Kidney (tissue), 14 donors: ENCODE data around the gene PTGFRN. TPM values are rescaled to one million over a fixed set of nuclear protein-coding genes. Genes with fewer than 3 reads are reported as not detected.
A peak's percentile ranks its signal among the peaks of the same experiment; 100 is the strongest.

ENCODE experiments used
- DNase-seq, 5 donors: peaks; one replicate each; pipeline ENCODE4 v3.0.0-alpha.2; 2013 to 2020
- FAIRE-seq: peaks from 2 replicates; lab custom pipeline; 2012; peaks lifted over from hg19 to GRCh38; lab: Jason Lieb, UNC
- H3K27ac ChIP-seq, 2 donors: one replicate each; pipeline ENCODE4 v1.7.0; 2013; ENCODE audit warnings: low read depth in 2 of 2, low read length in 2 of 2, inconsistent platforms in 1 of 2
- H3K27me3 ChIP-seq: one replicate; pipeline ENCODE4 v1.7.1; 2013; ENCODE audit warnings: low read length, inconsistent platforms; ENCODE audit not compliant: control insufficient read depth, insufficient read depth
- H3K36me3 ChIP-seq, 3 donors: one replicate each; pipeline versions ENCODE4 v1.7.0 to v1.7.1; 2013; ENCODE audit warnings: low read length in 3 of 3, control low read depth in 1 of 3, inconsistent platforms in 1 of 3; ENCODE audit not compliant: insufficient read depth in 3 of 3, control insufficient read depth in 2 of 3
- H3K4me1 ChIP-seq, 3 donors: one replicate each; pipeline versions ENCODE4 v1.7.0 to v1.7.1; 2013; ENCODE audit warnings: low read length in 3 of 3, inconsistent platforms in 1 of 3, low read depth in 1 of 3; ENCODE audit not compliant: control insufficient read depth in 2 of 3, insufficient read depth in 2 of 3
- H3K4me3 ChIP-seq, 3 donors: one replicate each; pipeline versions ENCODE4 v1.7.0 to v1.8.1; 2013; ENCODE audit warnings: low read length in 3 of 3, control low read depth in 1 of 3, inconsistent platforms in 1 of 3
- H3K9ac ChIP-seq, 3 donors: one replicate each; pipeline versions ENCODE4 v1.7.0 to v1.7.1; 2013; ENCODE audit warnings: low read length in 3 of 3, control low read depth in 1 of 3, inconsistent platforms in 1 of 3
- H3K9me3 ChIP-seq, 3 donors: one replicate each; pipeline versions ENCODE4 v1.7.0 to v1.7.1; 2013; ENCODE audit warnings: low read length in 3 of 3, control low read depth in 1 of 3, inconsistent platforms in 1 of 3; ENCODE audit not compliant: control insufficient read depth in 2 of 3, insufficient read depth in 1 of 3
- CTCF ChIP-seq: IDR thresholded peaks from 3 replicates; pipeline ENCODE4 v1.5.1; 2012; ENCODE audit warnings: mild to moderate bottlenecking, moderate library complexity, borderline replicate concordance; ENCODE audit not compliant: insufficient read depth; ENCODE audit errors: extremely low read depth
- intact Hi-C: fragments of 100-400 bp; cut with DNase I; formaldehyde crosslinking; loops from one replicate; pipeline ENCODE4 v1.11.1; 2022
- polyA plus RNA-seq: library from polyadenylated mRNA; stranded (reverse); fragments of 350-450 nt; fragmentation: Illumina TruSeq; extraction: RNeasy Lipid Tissue Mini Kit (QIAGEN cat#74804); gene quantifications from one replicate; pipeline ENCODE4 v1.2.3, GENCODE V29; 2014; ENCODE audit warnings: low read depth, low replicate concordance; ENCODE audit not compliant: insufficient read depth
- total RNA-seq: library from RNA; stranded (reverse); fragmentation: NEBNext Ultra II Directional; extraction: Animal tissue kit (Norgen Biotek cat#: 25700); gene quantifications from one replicate; pipeline ENCODE4 v1.2.1, GENCODE V29; 2021
- donor health status: control.
- donor health status: control.
- donor health status: control.
- donor health status: control.
- donor health status: control.
- donor health status: DM: yes; HTN: yes; CAD: no.
- donor health status: Normal renal cell carcinoma (clear cell type).

PTGFRN gene
- total and polyA plus RNA-seq, 2 donors from 2014 or later: 16.4 to 44.8 TPM

- no peaks in the 10 kb centered on the region for H3K36me3 ChIP-seq
- FAIRE-seq: no peak
- DNase-seq: peak in 1 of 5 donors; percentile 1
- no peak overlapping the region for H3K9ac ChIP-seq
- H3K4me1 ChIP-seq: no peaks in the 10 kb centered on the region
- no peak overlapping the region for H3K27ac ChIP-seq
- intact Hi-C loops: no loop called here
- no peaks in the 10 kb centered on the region for H3K9me3 ChIP-seq
- H3K27me3 ChIP-seq: no peaks in the 10 kb centered on the region
- no peak for TF ChIP-seq CTCF
- H3K4me3 ChIP-seq: no peak overlapping the region
These were observed 36.3 kb downstream of the PTGFRN start for GRCh38 chr1:116945996-116946395.

GRCh38 chr1:116947092-116947860 lies 37.6 kb downstream of the PTGFRN start:
- H3K27ac ChIP-seq: no peak overlapping the region
- no peaks in the 10 kb centered on the region for H3K4me1 ChIP-seq
- no peak overlapping the region for H3K9ac ChIP-seq
- no peaks in the 10 kb centered on the region for H3K36me3 ChIP-seq
- DNase-seq: peak in 1 of 5 donors; percentile 5
- H3K9me3 ChIP-seq: no peaks in the 10 kb centered on the region
- no peak for FAIRE-seq
- H3K4me3 ChIP-seq: no peak overlapping the region
- H3K27me3 ChIP-seq: no peaks in the 10 kb centered on the region
- intact Hi-C loops: no loop called here
- TF ChIP-seq CTCF: no peak

- TF ChIP-seq CTCF: no peak
- Histone ChIP-seq H3K4me1 (no peaks in the 10 kb centered on the region), H3K27me3 (no peaks in the 10 kb centered on the region), H3K9ac (no peak overlapping the region), H3K27ac (no peak overlapping the region), H3K9me3 (no peaks in the 10 kb centered on the region), H3K36me3 (no peaks in the 10 kb centered on the region), H3K4me3 (no peak overlapping the region)
- FAIRE-seq (no peak), DNase-seq (peak in 1 of 5 donors; percentile 6)
- intact Hi-C loops: no loop called here
These were observed 38.3 kb downstream of the PTGFRN start for GRCh38 chr1:116948046-116948445.

- no peaks in the 10 kb centered on the region for H3K36me3 ChIP-seq
- H3K27ac ChIP-seq: no peak overlapping the region
- FAIRE-seq: no peak
- no peaks in the 10 kb centered on the region for H3K4me1 ChIP-seq
- no peaks in the 10 kb centered on the region for H3K27me3 ChIP-seq
- no peak for TF ChIP-seq CTCF
- H3K9ac ChIP-seq: no peak overlapping the region
- no peak overlapping the region for H3K4me3 ChIP-seq
- intact Hi-C loops: no loop called here
- no peak for DNase-seq
- no peaks in the 10 kb centered on the region for H3K9me3 ChIP-seq
These were observed 38.9 kb downstream of the PTGFRN start for GRCh38 chr1:116948642-116949041.
